Endodermal cell (in vitro differentiated cells): ENCODE measurements around the gene FAT2. TPM values are rescaled to one million over a fixed set of nuclear protein-coding genes. Genes with fewer than 3 reads are reported as not detected.

Source experiments
- DNase-seq: peaks from one replicate; pipeline ENCODE4 v3.0.0-alpha.2; 2017
- H3K27ac ChIP-seq: 2 replicates; pipeline ENCODE4 v1.5.1; 2013; ENCODE audit warnings: mild to moderate bottlenecking, low read depth, low read length, moderate library complexity
- H3K27me3 ChIP-seq: 2 replicates; pipeline ENCODE4 v1.6.1; 2013; ENCODE audit warnings: mild to moderate bottlenecking, low read length, moderate library complexity; ENCODE audit not compliant: insufficient read depth, control insufficient read depth, poor library complexity, severe bottlenecking
- H3K36me3 ChIP-seq: 2 replicates; pipeline ENCODE4 v1.7.0; 2013; ENCODE audit warnings: mild to moderate bottlenecking, low read length, moderate library complexity; ENCODE audit not compliant: control insufficient read depth, insufficient read depth
- H3K4me1 ChIP-seq: one replicate; pipeline ENCODE4 v1.7.0; 2013; ENCODE audit warnings: low read length; ENCODE audit not compliant: control insufficient read depth, insufficient read depth
- H3K4me3 ChIP-seq: 2 replicates; pipeline ENCODE4 v1.5.1; 2013; ENCODE audit warnings: mild to moderate bottlenecking, low read length, moderate library complexity
- H3K9ac ChIP-seq: 2 replicates; pipeline ENCODE4 v1.6.1; 2013; ENCODE audit warnings: mild to moderate bottlenecking, low read length, moderate library complexity; ENCODE audit not compliant: poor library complexity, severe bottlenecking; ENCODE audit errors: extremely low read depth
- H3K9me3 ChIP-seq: 2 replicates; pipeline ENCODE4 v1.6.1; 2013; ENCODE audit warnings: mild to moderate bottlenecking, low read length, moderate library complexity; ENCODE audit not compliant: control insufficient read depth
- H3K27ac Mint-ChIP-seq: 2 replicates; pipeline ENCODE4 v1.8.0; 2020; ENCODE audit warnings: mixed read lengths
- H3K27me3 Mint-ChIP-seq: 2 replicates; pipeline ENCODE4 v1.8.0; 2021; ENCODE audit warnings: mild to moderate bottlenecking, mixed read lengths; ENCODE audit not compliant: insufficient read depth
- H3K36me3 Mint-ChIP-seq: 2 replicates; pipeline ENCODE4 v1.8.0; 2020; ENCODE audit warnings: low read depth, mixed read lengths
- H3K4me1 Mint-ChIP-seq: 2 replicates; pipeline ENCODE4 v1.8.0; 2020; ENCODE audit warnings: mixed read lengths
- H3K4me3 Mint-ChIP-seq: 2 replicates; pipeline ENCODE4 v1.8.0; 2020; ENCODE audit warnings: mild to moderate bottlenecking, moderate library complexity, mixed read lengths
- H3K9me3 Mint-ChIP-seq: 2 replicates; pipeline ENCODE4 v1.8.0; 2020; ENCODE audit warnings: mild to moderate bottlenecking, mixed read lengths
- WGBS, 2 experiments: methylation state at CpG; one replicate each; pipeline versions ENCODE4 v1.1.5 to v1.1.7; 2013; ENCODE audit warnings: missing lambda C conversion rate in 2 of 2, mixed read lengths in 1 of 2; ENCODE audit not compliant: insufficient coverage in 1 of 2, insufficient read length in 1 of 2; 5-methylcytosine and 5-hydroxymethylcytosine counted together
- long read RNA-seq, 4 experiments: library from polyadenylated mRNA in 2 of 4; library from RNA in 1 of 4; library from capped mRNA in 1 of 4; stranded (forward) in 3 of 4; unstranded in 1 of 4; transcript quantifications; one replicate each; pipeline ENCODE4 v2.0.0, GENCODE V29; 2020 to 2021; ENCODE audit warnings: inconsistent platforms in 1 of 4
- polyA plus RNA-seq, 2 experiments: library from polyadenylated mRNA; stranded (reverse); fragments of 50-300 nt; gene quantifications; one replicate each; pipeline ENCODE4 v1.2.3, GENCODE V29; 2013
- total RNA-seq, 2 donors: library from RNA; stranded (reverse); fragmentation: NEBNext Ultra II Directional in 1 of 2; extraction: Animal tissue kit (Norgen Biotek cat#: 25700) in 1 of 2; gene quantifications; 2 replicates in 1 of 2; 3 replicates in 1 of 2; pipeline ENCODE4 v1.2.1, GENCODE V29; 2021
- TF ChIP-seq, protein P1 (sequence below): fragments of 200-600 bp; sonication (generic); conservative IDR thresholded peaks from 2 replicates; pipeline ENCODE4 v1.5.0; 2021; ENCODE audit warnings: antibody characterized with exemption, mild to moderate bottlenecking

FAT2 gene, protein sequence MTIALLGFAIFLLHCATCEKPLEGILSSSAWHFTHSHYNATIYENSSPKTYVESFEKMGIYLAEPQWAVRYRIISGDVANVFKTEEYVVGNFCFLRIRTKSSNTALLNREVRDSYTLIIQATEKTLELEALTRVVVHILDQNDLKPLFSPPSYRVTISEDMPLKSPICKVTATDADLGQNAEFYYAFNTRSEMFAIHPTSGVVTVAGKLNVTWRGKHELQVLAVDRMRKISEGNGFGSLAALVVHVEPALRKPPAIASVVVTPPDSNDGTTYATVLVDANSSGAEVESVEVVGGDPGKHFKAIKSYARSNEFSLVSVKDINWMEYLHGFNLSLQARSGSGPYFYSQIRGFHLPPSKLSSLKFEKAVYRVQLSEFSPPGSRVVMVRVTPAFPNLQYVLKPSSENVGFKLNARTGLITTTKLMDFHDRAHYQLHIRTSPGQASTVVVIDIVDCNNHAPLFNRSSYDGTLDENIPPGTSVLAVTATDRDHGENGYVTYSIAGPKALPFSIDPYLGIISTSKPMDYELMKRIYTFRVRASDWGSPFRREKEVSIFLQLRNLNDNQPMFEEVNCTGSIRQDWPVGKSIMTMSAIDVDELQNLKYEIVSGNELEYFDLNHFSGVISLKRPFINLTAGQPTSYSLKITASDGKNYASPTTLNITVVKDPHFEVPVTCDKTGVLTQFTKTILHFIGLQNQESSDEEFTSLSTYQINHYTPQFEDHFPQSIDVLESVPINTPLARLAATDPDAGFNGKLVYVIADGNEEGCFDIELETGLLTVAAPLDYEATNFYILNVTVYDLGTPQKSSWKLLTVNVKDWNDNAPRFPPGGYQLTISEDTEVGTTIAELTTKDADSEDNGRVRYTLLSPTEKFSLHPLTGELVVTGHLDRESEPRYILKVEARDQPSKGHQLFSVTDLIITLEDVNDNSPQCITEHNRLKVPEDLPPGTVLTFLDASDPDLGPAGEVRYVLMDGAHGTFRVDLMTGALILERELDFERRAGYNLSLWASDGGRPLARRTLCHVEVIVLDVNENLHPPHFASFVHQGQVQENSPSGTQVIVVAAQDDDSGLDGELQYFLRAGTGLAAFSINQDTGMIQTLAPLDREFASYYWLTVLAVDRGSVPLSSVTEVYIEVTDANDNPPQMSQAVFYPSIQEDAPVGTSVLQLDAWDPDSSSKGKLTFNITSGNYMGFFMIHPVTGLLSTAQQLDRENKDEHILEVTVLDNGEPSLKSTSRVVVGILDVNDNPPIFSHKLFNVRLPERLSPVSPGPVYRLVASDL (N-terminal part only)
- total RNA-seq, result under 1 TPM in 1 of 2 donors, not detected in 1; 0.18 TPM
- polyA plus RNA-seq (2013, experiment 1 of 2), result 0.07 TPM
- polyA plus RNA-seq (2013, experiment 2 of 2), result 0.08 TPM
- long read RNA-seq, experiment 1, result 0 reads
- long read RNA-seq, experiment 2, result 0 reads
- long read RNA-seq, experiment 3, result 0 reads
- long read RNA-seq, experiment 4, result 0 reads

- H3K36me3 ChIP-seq, result no peaks in the 10 kb centered on the region
- peaks cover 9% of the 10 kb centered on the region for H3K4me1 ChIP-seq
- peaks cover 7% of the 10 kb centered on the region for H3K27me3 Mint-ChIP-seq
- H3K4me3 ChIP-seq, result no peak within 1 kb of the TSS
- H3K9me3 ChIP-seq, result no peaks in the 10 kb centered on the region
- no peak within 1 kb of the TSS for H3K9ac ChIP-seq
- TF ChIP-seq, protein P1, sequence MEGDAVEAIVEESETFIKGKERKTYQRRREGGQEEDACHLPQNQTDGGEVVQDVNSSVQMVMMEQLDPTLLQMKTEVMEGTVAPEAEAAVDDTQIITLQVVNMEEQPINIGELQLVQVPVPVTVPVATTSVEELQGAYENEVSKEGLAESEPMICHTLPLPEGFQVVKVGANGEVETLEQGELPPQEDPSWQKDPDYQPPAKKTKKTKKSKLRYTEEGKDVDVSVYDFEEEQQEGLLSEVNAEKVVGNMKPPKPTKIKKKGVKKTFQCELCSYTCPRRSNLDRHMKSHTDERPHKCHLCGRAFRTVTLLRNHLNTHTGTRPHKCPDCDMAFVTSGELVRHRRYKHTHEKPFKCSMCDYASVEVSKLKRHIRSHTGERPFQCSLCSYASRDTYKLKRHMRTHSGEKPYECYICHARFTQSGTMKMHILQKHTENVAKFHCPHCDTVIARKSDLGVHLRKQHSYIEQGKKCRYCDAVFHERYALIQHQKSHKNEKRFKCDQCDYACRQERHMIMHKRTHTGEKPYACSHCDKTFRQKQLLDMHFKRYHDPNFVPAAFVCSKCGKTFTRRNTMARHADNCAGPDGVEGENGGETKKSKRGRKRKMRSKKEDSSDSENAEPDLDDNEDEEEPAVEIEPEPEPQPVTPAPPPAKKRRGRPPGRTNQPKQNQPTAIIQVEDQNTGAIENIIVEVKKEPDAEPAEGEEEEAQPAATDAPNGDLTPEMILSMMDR, result no peak
- no peak within 1 kb of the TSS for H3K27ac ChIP-seq
- no peaks in the 10 kb centered on the region for H3K36me3 Mint-ChIP-seq
- H3K27ac Mint-ChIP-seq, result no peak within 1 kb of the TSS
- peaks cover 22% of the 10 kb centered on the region for H3K4me1 Mint-ChIP-seq
- 47 to 85% methylated on average over 4 to 13 of the region's 13 CpGs for WGBS, 2 experiments
- H3K9me3 Mint-ChIP-seq, result no peaks in the 10 kb centered on the region
- no peaks in the 10 kb centered on the region for H3K27me3 ChIP-seq
- peak; percentile 90 for DNase-seq
- H3K4me3 Mint-ChIP-seq, result no peak within 1 kb of the TSS
Observed at GRCh38 chr5:151591144-151591819, at the start of gene FAT2. FAT2 (minus strand) TSS chr5:151591331; CDS start chr5:151568931, 22,400 bp downstream.

DNA sequence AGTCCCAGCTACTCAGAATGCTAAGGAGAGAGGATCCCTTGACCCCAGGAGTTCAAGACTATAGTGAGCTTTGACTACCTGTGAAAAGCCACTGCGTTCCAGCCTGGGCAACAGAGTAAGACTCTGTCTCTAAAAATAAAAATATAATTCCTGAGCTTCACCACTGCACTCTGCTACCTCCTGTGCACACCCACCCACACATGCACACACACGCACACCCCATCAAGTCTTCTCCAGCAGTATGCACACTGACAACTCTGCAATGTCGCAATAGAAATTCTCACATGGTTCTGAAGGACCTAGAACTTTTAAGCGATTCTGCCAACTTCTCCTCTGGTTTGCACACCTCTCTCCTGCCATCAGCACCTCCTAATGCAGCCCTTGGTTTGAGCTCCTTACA, 47.5 kb upstream of the FAT2 start:
- no peak overlapping the region for H3K4me3 ChIP-seq
- Mint-ChIP-seq H3K9me3 (no peaks in the 10 kb centered on the region), H3K27me3 (peaks cover 36% of the 10 kb centered on the region), H3K36me3 (no peaks in the 10 kb centered on the region), H3K4me1 (peaks cover 2% of the 10 kb centered on the region), H3K27ac (no peak overlapping the region), H3K4me3 (no peak overlapping the region)
- no peaks in the 10 kb centered on the region for H3K4me1 ChIP-seq
- H3K36me3 ChIP-seq, result no peaks in the 10 kb centered on the region
- WGBS, 2 experiments, result 79 to 89% methylated on average over 4 of the region's 4 CpGs
- TF ChIP-seq, protein P1, result no peak
- H3K9me3 ChIP-seq, result no peaks in the 10 kb centered on the region
- no peak overlapping the region for H3K27ac ChIP-seq
- DNase-seq, result no peak
- peaks cover 5% of the 10 kb centered on the region for H3K27me3 ChIP-seq
- no peak overlapping the region for H3K9ac ChIP-seq
